ENCODE results near the gene RBMS1. TPM values are rescaled to one million over a fixed set of nuclear protein-coding genes. Genes with fewer than 3 reads are reported as not detected.
"Not testable (repeated sequence)": the region's sequence is repeated elsewhere in the genome, so short reads cannot be mapped to it uniquely, and the experiment has no call there.

Gene RBMS1
- total RNA-seq, 1 donor from 2014 or later: 73.7 TPM

- Mint-ChIP-seq H3K9me3 (no peaks in the 10 kb centered on the region), H3K27ac (peak overlapping the region; percentile 58), H3K27me3 (no peaks in the 10 kb centered on the region), H3K4me1 (ENCODE audit: unreplicated experiment) (peaks cover 66% of the 10 kb centered on the region), H3K4me3 (peak overlapping the region; percentile 21), H3K36me3 (peaks cover 14% of the 10 kb centered on the region)
- DNase-seq (ENCODE audit: extremely low spot score, unreplicated experiment): no peak
- no peak for TF ChIP-seq CTCF (conservative IDR thresholded peaks at IDR 0.05)
Measured at GRCh38 chr2:160372585-160372984, 121.0 kb downstream of the RBMS1 start.

DNA sequence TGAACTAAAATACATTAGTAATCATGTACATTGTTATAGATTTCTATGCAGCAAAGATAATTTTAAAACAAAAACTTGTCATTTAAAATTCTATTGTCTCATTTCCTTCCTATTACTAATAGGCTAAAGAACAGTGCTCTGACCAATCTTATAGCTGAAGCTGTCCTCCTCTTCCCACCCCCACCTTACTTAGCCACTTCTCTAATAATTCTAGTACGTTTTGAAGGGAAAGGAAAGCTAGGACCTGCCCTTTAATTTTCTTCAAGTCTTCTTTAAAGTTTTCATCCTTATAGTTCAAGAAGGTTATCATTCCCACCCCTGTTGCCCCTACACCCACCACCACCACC lies 121.6 kb downstream of the RBMS1 start:
- Mint-ChIP-seq H3K9me3 (no peaks in the 10 kb centered on the region), H3K36me3 (peaks cover 14% of the 10 kb centered on the region), H3K27me3 (no peaks in the 10 kb centered on the region), H3K27ac (peak overlapping the region; percentile 58), H3K4me1 (ENCODE audit: unreplicated experiment) (peaks cover 66% of the 10 kb centered on the region), H3K4me3 (no peak overlapping the region)
- no peak for DNase-seq (ENCODE audit: extremely low spot score, unreplicated experiment)
- no peak for TF ChIP-seq CTCF (conservative IDR thresholded peaks at IDR 0.05)

GRCh38 chr2:160371251-160372009 lies 122.2 kb downstream of the RBMS1 start:
- peaks cover 66% of the 10 kb centered on the region for H3K4me1 Mint-ChIP-seq (ENCODE audit: unreplicated experiment)
- no peak overlapping the region for H3K27ac Mint-ChIP-seq
- H3K36me3 Mint-ChIP-seq: peaks cover 14% of the 10 kb centered on the region
- H3K4me3 Mint-ChIP-seq: no peak overlapping the region
- no peaks in the 10 kb centered on the region for H3K27me3 Mint-ChIP-seq
- TF ChIP-seq CTCF (conservative IDR thresholded peaks at IDR 0.05): no peak
- no peak for DNase-seq (ENCODE audit: extremely low spot score, unreplicated experiment)
- no peaks in the 10 kb centered on the region for H3K9me3 Mint-ChIP-seq

- no peak for TF ChIP-seq CTCF (conservative IDR thresholded peaks at IDR 0.05)
- Mint-ChIP-seq H3K4me3 (peak overlapping the region; percentile 10), H3K36me3 (peaks cover 21% of the 10 kb centered on the region), H3K27ac (peak overlapping the region; percentile 4), H3K4me1 (ENCODE audit: unreplicated experiment) (peaks cover 65% of the 10 kb centered on the region), H3K9me3 (no peaks in the 10 kb centered on the region), H3K27me3 (no peaks in the 10 kb centered on the region)
- DNase-seq (ENCODE audit: extremely low spot score, unreplicated experiment): no peak
Measured at GRCh38 chr2:160368988-160369930, 124.3 kb downstream of the RBMS1 start.

- no peaks in the 10 kb centered on the region for H3K27me3 Mint-ChIP-seq
- peaks cover 67% of the 10 kb centered on the region for H3K4me1 Mint-ChIP-seq (ENCODE audit: unreplicated experiment)
- no peak overlapping the region for H3K4me3 Mint-ChIP-seq
- H3K36me3 Mint-ChIP-seq: peaks cover 23% of the 10 kb centered on the region
- no peaks in the 10 kb centered on the region for H3K9me3 Mint-ChIP-seq
- no peak for DNase-seq (ENCODE audit: extremely low spot score, unreplicated experiment)
- no peak for TF ChIP-seq CTCF (conservative IDR thresholded peaks at IDR 0.05)
- peak overlapping the region; percentile 61 for H3K27ac Mint-ChIP-seq
Measured at GRCh38 chr2:160367887-160368286, 125.7 kb downstream of the RBMS1 start.

DNA sequence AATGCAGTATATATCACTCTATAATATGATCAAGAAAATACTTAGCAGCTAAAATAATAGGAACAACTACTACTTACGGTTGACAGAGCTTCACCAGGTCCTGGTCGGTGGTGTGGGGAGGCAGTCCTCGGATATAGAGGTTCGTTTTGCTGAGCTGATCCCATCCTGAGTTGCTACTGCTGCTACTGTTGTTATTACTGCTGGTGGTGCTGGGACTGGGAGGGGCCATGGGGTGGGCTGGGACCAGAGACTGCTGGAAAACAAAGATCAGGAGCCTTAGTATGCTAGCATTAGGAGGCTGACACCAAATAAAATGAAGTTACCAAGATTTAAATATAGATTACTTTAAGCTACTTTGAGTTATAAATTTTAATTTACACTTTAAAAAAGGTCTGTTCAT lies 126.5 kb downstream of the RBMS1 start:
- not testable (repeated sequence) for H3K9me3 Mint-ChIP-seq; H3K4me3 Mint-ChIP-seq; DNase-seq (ENCODE audit: extremely low spot score, unreplicated experiment); H3K27ac Mint-ChIP-seq; H3K27me3 Mint-ChIP-seq
- H3K4me1 Mint-ChIP-seq (ENCODE audit: unreplicated experiment): peaks cover 59% of the 10 kb centered on the region
- H3K36me3 Mint-ChIP-seq: peaks cover 23% of the 10 kb centered on the region

Measured in type B pancreatic cell (in vitro differentiated cells).